ENCODE data around the gene SET.
A peak's percentile ranks its signal among the peaks of the same experiment; 100 is the strongest.

The SET gene

GRCh38 chr9:128713411-128713780 is 24.4 kb downstream of the SET start:
- DNase-seq (ENCODE audit: low spot score), result no peak

GRCh38 chr9:128713941-128714573 is 25.0 kb downstream of the SET start:
- DNase-seq (ENCODE audit: low spot score), result no peak

- no peak for DNase-seq (ENCODE audit: low spot score)
These were observed 25.8 kb downstream of the SET start for GRCh38 chr9:128714586-128715435.

- no peak for DNase-seq (ENCODE audit: low spot score)
These were observed 26.4 kb downstream of the SET start for GRCh38 chr9:128715436-128715750.

- no peak for DNase-seq (ENCODE audit: low spot score)
These were observed 27.7 kb downstream of the SET start for GRCh38 chr9:128716581-128717254.

GRCh38 chr9:128718047-128718446 is 29.0 kb downstream of the SET start:
- DNase-seq (ENCODE audit: low spot score), result no peak

GRCh38 chr9:128718475-128718874 is 29.5 kb downstream of the SET start:
- no peak for DNase-seq (ENCODE audit: low spot score)

- DNase-seq (ENCODE audit: low spot score), result no peak
These were observed 31.0 kb downstream of the SET start for GRCh38 chr9:128719919-128720605.

GRCh38 chr9:128720841-128721486 is 31.9 kb downstream of the SET start:
- DNase-seq (ENCODE audit: low spot score), result no peak

- no peak for DNase-seq (ENCODE audit: low spot score)
These were observed 32.5 kb downstream of the SET start for GRCh38 chr9:128721487-128722010.

- DNase-seq (ENCODE audit: low spot score), result no peak
These were observed 33.6 kb downstream of the SET start for GRCh38 chr9:128722380-128723351.

- no peak for DNase-seq (ENCODE audit: low spot score)
These were observed 34.4 kb downstream of the SET start for GRCh38 chr9:128723352-128723865.

- peak; percentile 85 for DNase-seq (ENCODE audit: low spot score)
These were observed 35.1 kb downstream of the SET start, which contains the start of gene ZDHHC12 for GRCh38 chr9:128723866-128724743. Gene ZDHHC12 (minus strand): TSS chr9:128724127. CDS start chr9:128724093, 34 bp downstream.

- peak; percentile 19 for DNase-seq (ENCODE audit: low spot score)
These were observed 35.8 kb downstream of the SET start for GRCh38 chr9:128724744-128725211.

GRCh38 chr9:128727640-128728248 is 38.7 kb downstream of the SET start:
- DNase-seq (ENCODE audit: low spot score), result no peak

- no peak for DNase-seq (ENCODE audit: low spot score)
These were observed 39.3 kb downstream of the SET start for GRCh38 chr9:128728298-128728697.

GRCh38 chr9:128729302-128729701 is 40.3 kb downstream of the SET start:
- no peak for DNase-seq (ENCODE audit: low spot score)

GRCh38 chr9:128729766-128730517 is 40.9 kb downstream of the SET start:
- DNase-seq (ENCODE audit: low spot score), result no peak

All from globus pallidus (tissue), 1 donor.